ENCODE measurements around the gene ARFGAP1.

Gene ARFGAP1

GRCh38 chr20:63261060-63261794 lies 11.4 kb upstream of the ARFGAP1 start:
- FAIRE-seq: no peak

- FAIRE-seq: no peak
Measured at GRCh38 chr20:63261795-63262528, 10.7 kb upstream of the ARFGAP1 start.

DNA sequence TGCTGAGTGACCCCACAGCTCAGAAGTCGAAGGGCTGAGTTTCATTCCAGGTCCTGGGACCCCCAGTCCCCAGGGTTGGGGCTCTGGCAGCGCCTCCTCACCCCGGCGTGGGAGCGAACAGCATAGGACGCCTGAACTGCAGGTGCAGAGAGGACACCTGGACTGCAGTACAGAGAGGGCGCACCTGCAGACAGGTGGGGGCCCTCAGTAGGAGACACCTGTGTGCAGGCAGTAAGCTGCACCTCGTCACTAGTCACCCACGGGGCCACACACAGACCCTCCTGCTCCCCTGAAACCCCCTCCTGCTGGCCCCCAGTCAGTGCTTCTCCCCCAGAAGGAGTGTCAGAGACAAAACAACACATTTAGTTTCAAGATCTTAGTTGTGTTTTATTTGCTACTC lies 9.8 kb upstream of the ARFGAP1 start:
- no peak for FAIRE-seq

- no peak for FAIRE-seq
Measured at GRCh38 chr20:63264000-63264399, 8.6 kb upstream of the ARFGAP1 start.

DNA sequence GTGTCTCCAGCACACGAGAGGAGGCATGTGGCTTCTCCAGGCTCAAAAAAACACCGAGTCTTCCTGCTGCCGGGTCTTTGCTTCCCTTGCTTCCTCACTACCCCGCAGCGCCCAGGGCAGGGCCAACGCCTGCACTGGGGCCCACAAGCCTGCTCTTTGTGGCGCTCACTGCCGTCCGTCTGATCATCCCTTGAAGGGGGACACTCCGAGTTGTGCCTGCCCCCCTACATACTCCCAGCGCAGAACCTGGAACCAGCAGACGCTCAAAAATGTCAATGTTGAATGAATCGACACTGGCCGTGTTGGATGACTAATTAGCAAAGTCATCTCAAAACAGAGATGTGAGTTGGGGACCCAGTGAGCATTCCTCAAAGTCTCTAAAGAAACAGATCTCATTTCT lies 8.1 kb upstream of the ARFGAP1 start:
- FAIRE-seq: no peak

DNA sequence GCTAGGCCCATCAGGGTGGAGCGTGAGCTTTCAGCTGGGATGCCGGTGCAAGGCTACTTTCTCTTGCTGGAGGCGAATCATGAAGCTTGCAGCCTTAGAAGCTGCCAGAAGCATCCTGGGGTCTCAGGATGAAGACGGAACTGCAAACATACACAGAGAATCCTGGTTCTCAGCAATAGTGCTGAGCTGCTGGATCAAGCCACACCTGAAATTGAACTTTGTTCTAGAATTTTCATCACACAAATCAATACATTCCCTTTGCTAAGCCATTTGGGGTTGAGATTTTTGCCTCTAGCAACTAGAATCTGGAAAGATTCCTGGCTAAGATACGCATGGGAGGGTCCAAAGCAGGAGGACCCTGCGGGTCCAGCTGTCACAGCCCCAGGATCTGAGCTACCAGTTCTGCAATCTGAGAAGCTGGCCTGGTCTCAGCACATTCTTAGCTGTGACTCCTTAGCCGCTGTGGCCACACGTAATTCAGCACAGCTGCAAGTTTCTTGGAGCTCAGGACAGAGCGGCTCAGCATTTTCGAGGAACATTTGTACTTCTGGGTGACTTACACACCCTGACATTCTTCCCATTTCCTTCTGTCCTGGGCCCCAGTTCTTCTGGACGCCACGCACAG lies 6.6 kb upstream of the ARFGAP1 start:
- no peak for FAIRE-seq

DNA sequence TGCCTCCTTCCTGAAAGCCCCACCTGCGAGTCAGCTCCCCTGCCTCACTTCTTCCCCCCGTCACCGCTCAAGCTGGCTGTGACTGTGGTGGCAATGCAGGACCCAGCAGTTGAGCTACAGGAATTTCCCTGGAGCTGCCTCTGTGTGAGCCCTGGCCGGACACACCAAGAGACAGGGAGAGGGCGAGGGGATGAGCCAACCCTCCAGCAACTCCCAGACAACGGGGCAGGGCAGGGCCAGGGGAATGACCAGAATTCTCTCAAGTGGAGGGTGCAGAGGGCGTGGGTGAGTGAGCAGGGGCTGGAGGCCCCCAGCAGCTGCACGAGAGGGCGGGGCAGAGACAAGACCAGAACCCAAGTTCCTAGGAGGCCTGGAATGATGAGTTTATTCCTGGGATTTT lies 4.9 kb upstream of the ARFGAP1 start:
- no peak for FAIRE-seq

DNA sequence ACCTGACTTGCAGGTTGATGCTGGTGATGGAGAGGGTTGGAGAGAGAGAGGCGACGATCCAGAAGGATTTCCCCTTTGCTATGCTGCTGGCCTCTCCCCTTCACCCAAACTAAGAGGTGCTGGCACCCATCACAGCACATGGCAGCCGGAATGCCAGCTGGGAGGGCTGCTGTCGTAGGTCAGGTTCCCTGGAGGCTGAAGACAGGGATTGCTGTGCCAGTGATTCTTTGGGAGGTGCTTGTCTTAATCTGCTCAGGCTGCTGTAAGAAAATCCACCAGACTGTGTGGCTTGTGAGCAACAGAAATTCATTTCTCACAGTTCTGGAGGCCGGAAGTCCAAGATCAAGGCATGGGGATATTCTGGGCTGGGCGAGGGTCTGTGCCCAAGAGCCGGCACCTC lies 4.4 kb upstream of the ARFGAP1 start:
- no peak for FAIRE-seq

GRCh38 chr20:63268671-63269439 lies 3.8 kb upstream of the ARFGAP1 start:
- FAIRE-seq: no peak

GRCh38 chr20:63269724-63270123 lies 2.9 kb upstream of the ARFGAP1 start:
- no peak for FAIRE-seq

- FAIRE-seq: no peak
Measured at GRCh38 chr20:63270606-63271325, 1.8 kb upstream of the ARFGAP1 start.

DNA sequence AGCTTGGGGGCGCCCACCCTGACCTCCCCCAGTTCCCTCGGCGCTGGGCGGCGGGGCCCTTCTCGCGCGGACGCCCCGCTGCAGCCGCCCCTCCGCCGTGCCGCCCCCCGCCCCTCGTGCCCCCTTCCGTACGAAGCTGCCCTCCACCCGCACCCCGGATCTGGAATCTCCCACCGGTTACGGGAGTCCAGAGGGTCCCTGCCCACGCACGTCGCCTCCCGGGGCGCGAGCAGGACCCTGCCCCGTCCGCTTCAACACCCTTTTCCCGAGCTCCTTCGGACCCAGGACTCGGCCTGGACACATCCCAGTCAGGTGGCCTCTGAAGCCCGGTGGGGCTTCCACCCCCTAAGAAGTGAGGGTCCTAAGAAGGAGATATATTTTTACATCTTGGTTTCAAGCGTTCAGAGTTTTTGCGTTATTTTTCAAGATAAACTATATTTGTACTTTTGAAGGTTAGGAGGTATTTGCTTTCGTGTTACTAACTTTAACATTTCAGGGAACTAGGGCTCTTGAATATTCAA lies 506 bp downstream of the ARFGAP1 start:
- no peak for FAIRE-seq

GRCh38 chr20:63273635-63274380 lies 1.2 kb downstream of the ARFGAP1 start:
- FAIRE-seq: no peak

DNA sequence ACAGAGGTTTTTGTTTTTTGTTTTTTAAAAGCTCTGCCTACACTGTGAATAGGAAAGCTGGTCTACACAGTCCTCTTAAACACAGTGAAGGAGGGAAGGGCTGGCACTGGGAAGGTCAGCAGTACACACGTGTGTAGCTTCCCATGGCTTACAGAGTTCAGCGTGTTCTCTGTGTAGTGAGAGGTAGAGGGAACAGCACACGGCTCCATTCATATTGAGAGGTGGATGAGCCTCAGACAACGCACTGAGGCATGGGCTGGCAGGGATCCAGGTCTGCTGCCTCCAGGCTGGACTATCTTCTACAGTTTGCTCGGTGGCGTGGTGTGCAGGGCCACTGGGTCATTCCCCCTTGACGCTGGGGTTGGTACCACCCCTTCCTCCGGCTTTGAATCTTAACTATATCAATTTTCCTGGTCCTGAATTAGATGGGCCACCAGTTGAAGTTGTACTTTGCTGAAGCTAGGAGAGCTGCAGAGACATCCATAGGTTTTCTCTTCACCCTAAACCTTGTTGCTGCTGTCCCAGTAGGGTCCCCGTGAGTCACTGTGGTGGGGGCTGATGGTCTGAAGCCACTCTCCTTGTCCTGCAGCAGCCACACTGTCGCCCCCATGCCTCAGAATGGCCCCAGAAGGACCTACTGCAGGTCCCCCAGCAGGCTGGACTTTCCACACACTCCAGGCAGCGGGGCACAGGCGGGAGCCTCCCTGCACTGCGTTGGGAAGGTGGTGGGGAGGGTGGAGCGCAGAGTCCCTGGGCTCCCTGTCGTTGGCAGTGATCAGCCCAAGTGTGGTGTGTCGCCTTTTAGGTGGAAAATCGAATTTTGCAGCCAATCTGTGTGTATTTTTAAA lies 2.0 kb downstream of the ARFGAP1 start:
- FAIRE-seq: no peak

GRCh38 chr20:63275825-63276224 lies 3.2 kb downstream of the ARFGAP1 start:
- no peak for FAIRE-seq

DNA sequence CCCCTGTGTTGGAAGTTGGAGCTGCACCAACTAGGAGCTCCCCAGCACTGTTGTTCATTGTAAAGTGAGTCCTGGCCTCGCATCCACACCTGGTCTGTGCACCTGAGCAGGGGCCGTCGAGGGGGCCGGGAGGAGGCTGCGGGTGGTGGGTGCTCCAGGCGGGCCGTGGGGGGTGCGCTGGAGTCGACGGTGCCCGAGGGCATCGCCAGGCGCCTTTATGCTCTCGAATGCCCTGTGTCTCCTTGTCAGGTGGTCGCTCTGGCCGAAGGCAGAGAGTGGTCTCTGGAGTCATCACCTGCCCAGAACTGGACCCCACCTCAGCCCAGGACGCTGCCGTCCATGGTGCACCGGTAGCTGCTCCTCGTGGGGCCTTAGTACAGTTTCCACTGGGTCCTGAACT lies 4.3 kb downstream of the ARFGAP1 start:
- FAIRE-seq: no peak

- no peak for FAIRE-seq
Measured at GRCh38 chr20:63277466-63278272, 5.1 kb downstream of the ARFGAP1 start.

DNA sequence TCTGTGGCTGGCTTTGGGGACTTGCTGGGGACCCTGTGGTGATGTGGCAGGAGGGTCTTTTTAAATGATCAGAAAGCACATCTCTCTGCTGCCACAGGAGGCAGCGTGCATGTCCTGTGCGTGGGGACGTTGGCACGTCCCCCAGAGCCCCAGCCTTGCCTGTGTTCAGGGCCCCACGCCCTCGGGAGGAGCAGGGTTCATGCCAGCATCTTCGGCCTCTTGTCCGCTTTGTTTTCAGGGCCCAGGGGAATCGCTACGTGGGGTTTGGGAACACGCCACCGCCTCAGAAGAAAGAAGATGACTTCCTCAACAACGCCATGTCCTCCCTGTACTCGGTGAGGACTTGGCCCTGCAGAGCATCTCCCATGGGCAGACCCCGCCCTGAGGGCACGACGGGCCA lies 6.0 kb downstream of the ARFGAP1 start:
- FAIRE-seq: no peak

DNA sequence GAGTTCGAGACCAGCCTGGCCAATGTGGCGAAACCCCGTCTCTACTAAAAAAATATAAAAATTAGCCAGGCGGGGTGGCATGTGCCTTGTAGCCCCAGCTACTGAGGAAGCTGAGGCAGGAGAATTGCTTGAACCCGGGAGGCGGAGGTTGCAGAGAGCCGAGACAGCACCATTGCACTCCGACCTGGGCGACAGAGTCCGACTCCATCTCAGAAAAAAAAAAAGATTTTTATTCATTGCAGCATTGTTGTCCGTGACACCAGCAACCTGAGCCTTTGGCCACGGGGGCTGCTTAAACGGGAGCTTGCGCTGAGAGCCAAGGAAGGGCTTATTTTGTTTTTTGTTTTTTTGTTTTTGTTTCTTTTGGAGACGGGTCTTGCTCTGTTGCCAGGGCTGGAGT lies 7.3 kb downstream of the ARFGAP1 start:
- no peak for FAIRE-seq

- no peak for FAIRE-seq
Measured at GRCh38 chr20:63280371-63280770, 7.8 kb downstream of the ARFGAP1 start.

Measured in islet of Langerhans (tissue), 1 donor.